Cardiac muscle cell (in vitro differentiated cells and primary cell): ENCODE measurements around the gene EGF. TPM values are rescaled to one million over a fixed set of nuclear protein-coding genes. Genes with fewer than 3 reads are reported as not detected.

Experiments
- DNase-seq, 2 donors: peaks; one replicate each; pipeline versions ENCODE4 v3.0.0 to v3.0.0-alpha.2; 2010 to 2017; ENCODE audit warnings: low read depth in 1 of 2, low spot score in 1 of 2
- H3K27ac ChIP-seq: fragments of 200-600 bp; sonication (generic); 2 replicates; pipeline ENCODE4 v1.5.1; 2016
- H3K27me3 ChIP-seq: fragments of 200-600 bp; sonication (generic); 2 replicates; pipeline ENCODE4 v1.6.0; 2016; ENCODE audit warnings: control low read depth
- H3K36me3 ChIP-seq: fragments of 200-600 bp; sonication (generic); 2 replicates; pipeline ENCODE4 v1.5.1; 2016; ENCODE audit warnings: control low read depth
- H3K4me1 ChIP-seq: fragments of 200-600 bp; sonication (generic); 2 replicates; pipeline ENCODE4 v1.8.1; 2017; ENCODE audit warnings: low read depth, mild to moderate bottlenecking, mixed run types
- H3K4me3 ChIP-seq: fragments of 200-600 bp; sonication (generic); 2 replicates; pipeline ENCODE4 v1.5.1; 2016; ENCODE audit warnings: mild to moderate bottlenecking
- H3K9me3 ChIP-seq: fragments of 200-600 bp; sonication (generic); 2 replicates; pipeline ENCODE4 v1.5.1; 2017; ENCODE audit warnings: low read depth, mild to moderate bottlenecking, control low read depth
- CTCF ChIP-seq: IDR thresholded peaks from 2 replicates; pipeline ENCODE4 v1.5.1; 2012; ENCODE audit warnings: low read depth, mild to moderate bottlenecking, low read length
- polyA plus RNA-seq: library from polyadenylated mRNA; unstranded; fragments of >200 nt; fragmentation: Nextera tagmentation; extraction: Ambion mirVana; gene quantifications from 2 replicates; pipeline ENCODE4 v1.2.1, GENCODE V29; 2016
- total RNA-seq: library from RNA; depleted of rRNA; stranded (reverse); fragments of >200 nt; gene quantifications from 2 replicates; pipeline ENCODE4 v1.2.3, GENCODE V29; 2016

EGF gene
- total and polyA plus RNA-seq, 2 experiments from 2014 or later = 3.0 to 11.0 TPM

- H3K4me1 ChIP-seq = no peaks in the 10 kb centered on the region
- no peak overlapping the region for H3K4me3 ChIP-seq
- H3K9me3 ChIP-seq = no peaks in the 10 kb centered on the region
- no peak for DNase-seq
- H3K36me3 ChIP-seq = no peaks in the 10 kb centered on the region
- H3K27ac ChIP-seq = no peak overlapping the region
- no peak for TF ChIP-seq CTCF
- H3K27me3 ChIP-seq = no peaks in the 10 kb centered on the region
These were observed 10.0 kb upstream of the EGF start for GRCh38 chr4:109902559-109903251.

GRCh38 chr4:109908731-109909130 lies 4.0 kb upstream of the EGF start:
- H3K9me3 ChIP-seq = no peaks in the 10 kb centered on the region
- no peak for DNase-seq
- no peaks in the 10 kb centered on the region for H3K27me3 ChIP-seq
- H3K36me3 ChIP-seq = no peaks in the 10 kb centered on the region
- no peak overlapping the region for H3K27ac ChIP-seq
- no peak for TF ChIP-seq CTCF
- H3K4me3 ChIP-seq = no peak overlapping the region
- peaks cover 20% of the 10 kb centered on the region for H3K4me1 ChIP-seq

GRCh38 chr4:109910256-109910655 lies 2.4 kb upstream of the EGF start:
- Histone ChIP-seq H3K4me1 (peaks cover 25% of the 10 kb centered on the region), H3K27me3 (no peaks in the 10 kb centered on the region), H3K27ac (no peak overlapping the region), H3K4me3 (no peak overlapping the region), H3K36me3 (no peaks in the 10 kb centered on the region), H3K9me3 (no peaks in the 10 kb centered on the region)
- no peak for DNase-seq
- TF ChIP-seq CTCF = no peak

- no peaks in the 10 kb centered on the region for H3K36me3 ChIP-seq
- H3K27ac ChIP-seq = peak overlapping the region; percentile 82
- H3K4me3 ChIP-seq = no peak overlapping the region
- peaks cover 33% of the 10 kb centered on the region for H3K4me1 ChIP-seq
- no peaks in the 10 kb centered on the region for H3K9me3 ChIP-seq
- DNase-seq = no peak
- TF ChIP-seq CTCF = no peak
- no peaks in the 10 kb centered on the region for H3K27me3 ChIP-seq
These were observed 1.0 kb downstream of the EGF start for GRCh38 chr4:109913596-109914241.

GRCh38 chr4:109914322-109914721 lies 1.6 kb downstream of the EGF start:
- Histone ChIP-seq H3K27ac (no peak overlapping the region), H3K27me3 (no peaks in the 10 kb centered on the region), H3K4me3 (no peak overlapping the region), H3K9me3 (no peaks in the 10 kb centered on the region), H3K36me3 (no peaks in the 10 kb centered on the region), H3K4me1 (peaks cover 33% of the 10 kb centered on the region)
- TF ChIP-seq CTCF = no peak
- DNase-seq = no peak
